ENCODE results near the gene ZNF217.
"Not testable (repeated sequence)": the region's sequence is repeated elsewhere in the genome, so short reads cannot be mapped to it uniquely, and the experiment has no call there.

ZNF217 gene

DNA sequence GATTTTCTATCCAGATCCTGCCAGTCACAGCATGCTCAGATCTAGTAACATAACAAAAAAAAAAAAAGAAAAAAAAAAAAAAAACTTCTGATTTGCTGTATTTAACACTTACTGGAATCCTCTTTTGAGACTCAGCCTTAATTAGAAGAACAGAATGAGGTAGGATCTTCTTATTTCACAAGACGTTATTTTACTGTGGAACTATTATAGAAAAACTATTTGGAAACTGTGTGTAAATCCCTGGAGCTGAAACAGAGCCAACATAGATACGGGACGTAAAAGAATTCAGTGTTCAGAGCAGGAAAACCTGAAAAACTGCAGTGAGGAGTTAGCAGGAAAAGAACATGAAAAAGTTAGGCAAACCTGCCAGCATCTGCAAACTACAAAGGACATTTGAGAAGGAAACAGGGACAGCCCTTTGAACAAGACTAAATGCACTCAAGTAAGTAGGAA, 3.4 kb upstream of the ZNF217 start:
- DNase-seq, result no peak

DNA sequence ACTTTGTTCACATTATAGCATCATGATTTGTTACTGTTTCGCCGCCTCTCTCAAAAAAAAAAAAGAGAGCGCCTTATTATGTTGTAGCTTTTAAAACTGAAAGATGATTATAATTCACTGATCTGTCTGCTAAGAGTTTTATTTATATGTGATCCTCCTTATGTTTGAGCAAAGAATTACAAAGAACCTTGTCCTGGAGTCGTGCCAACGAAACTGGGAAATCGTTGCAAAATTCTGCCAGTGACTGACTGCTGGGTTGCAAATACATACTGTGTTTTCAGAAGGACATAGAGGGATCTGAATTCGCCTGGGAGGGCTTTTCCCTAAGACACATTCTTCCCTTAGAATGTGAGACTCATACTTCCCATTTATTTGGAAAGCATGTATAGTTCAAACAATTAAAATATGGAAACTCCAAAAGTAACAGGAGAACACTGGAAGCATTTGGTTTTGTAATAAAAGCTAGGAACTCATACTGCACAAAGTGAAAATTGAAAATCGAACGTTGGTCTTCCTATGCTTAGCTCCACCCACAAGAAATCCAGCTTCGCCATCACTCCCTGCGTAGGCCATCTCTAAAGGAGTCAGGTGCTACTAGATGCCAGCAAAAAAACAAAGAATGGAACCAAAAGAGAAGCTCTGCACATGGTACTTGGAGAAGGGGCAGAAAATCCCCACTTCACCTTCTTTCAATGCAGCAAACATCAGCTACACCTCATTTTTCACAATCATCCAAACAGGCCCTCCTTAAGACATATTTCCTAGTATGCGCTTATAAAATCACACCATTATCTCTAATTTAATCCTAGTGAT, 2.8 kb upstream of the ZNF217 start:
- DNase-seq, result peak; percentile 76

DNA sequence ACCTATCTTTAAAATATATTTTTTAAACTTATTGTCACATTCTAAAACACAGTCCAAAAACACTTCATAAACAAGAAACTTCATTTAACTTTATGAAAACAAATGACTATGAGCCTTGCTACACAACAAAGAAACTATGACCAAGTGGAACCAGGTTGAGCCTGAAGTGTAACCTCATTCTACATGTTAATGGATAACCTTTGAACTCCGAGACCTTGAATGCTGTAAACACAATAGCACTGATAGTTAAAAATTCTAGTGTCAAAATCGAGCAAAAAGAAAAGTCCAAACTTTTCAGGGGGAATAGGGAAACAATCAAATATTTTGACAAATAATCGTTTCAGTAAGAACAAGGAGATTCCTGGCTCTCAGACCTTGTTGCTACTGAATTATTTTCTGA, 2.1 kb upstream of the ZNF217 start:
- not testable (repeated sequence) for DNase-seq

DNA sequence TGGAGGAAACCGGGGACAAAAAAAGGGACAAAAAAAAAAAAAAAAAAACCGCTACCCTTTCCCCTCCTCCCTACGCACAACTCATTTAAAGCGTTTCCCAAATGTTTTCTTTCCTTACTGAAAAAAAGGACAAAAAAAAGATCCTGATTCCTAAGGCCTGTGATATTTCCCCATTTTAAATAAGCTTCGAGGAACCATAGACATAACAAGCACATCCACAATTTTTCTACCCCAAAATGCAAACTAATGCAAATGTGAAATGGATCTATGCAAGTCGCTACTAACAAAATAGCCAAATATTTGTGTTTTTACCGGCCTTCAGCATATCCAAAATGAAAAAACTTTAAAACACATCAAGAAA, 1.4 kb upstream of the ZNF217 start:
- DNase-seq, result no peak

DNA sequence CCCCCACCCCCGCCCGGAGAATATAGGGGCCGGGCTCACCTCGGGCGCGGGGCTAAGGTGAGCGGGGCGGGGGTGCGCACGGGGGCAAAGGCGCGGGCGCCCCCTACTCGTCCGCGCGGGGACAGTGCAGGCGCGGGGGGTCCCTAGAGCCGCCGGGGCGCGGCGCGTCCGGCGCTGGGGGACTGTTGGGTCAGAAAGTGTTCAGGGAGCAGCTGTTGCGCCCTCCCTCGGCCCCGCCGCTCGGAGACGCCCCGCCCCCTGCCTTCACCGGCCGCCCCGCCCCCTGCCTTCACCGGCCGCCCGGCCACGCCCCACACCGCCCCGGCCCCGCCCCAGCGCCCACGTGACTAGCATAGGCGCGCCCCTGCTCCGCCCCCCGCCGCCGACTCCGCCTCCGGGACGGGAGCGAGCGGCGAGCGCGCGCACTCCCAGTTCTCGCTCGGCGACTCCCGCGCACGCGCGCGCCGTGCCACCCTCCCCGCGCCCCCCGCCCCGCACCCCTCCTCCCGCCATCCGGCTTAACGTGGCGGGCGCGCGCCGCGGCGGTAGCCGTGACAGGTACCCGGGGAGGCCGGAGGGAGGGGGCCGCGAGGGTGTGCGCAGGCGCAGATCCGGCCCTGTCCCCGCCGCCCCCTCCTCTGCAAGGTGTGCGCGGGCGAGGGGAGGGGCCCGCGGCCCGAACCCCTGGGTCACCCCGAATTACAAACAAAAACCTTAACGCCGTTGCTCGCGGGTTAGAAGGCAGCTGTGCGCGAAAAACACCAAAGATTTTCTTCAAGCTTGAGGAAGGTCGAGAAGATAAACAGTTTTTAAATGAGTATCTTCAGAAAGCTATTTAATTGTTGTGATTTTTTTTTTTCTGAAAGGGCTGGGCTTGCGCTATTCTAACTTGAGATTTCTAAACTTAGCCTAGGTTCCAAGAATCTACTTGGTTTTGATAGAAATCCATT, 704 bp upstream of the ZNF217 start:
- DNase-seq, result peak; percentile 99

DNA sequence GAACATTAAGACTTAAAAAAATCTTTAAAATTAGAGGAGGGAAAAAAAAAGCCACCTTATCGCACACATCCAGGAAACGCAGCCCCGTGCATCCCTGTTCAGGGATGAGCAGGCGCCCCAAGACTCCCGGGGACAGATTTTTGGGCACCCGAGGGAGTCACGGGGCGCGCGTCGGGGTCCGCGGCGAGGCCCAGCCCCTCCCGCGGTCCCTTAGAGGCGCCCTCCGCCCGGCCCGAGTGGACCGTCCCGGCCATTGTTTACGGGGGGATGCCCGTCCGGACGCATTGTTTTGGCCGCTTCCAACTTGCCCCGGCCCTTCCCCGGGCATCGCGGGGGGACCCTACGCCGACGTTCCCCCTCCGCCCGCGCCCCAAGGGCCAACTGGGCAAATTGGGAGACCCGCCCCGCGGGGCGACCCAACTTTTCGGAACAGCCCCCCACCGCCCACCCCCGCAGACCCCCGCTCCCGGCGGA, 610 bp downstream of the ZNF217 start:
- DNase-seq, result no peak

DNA sequence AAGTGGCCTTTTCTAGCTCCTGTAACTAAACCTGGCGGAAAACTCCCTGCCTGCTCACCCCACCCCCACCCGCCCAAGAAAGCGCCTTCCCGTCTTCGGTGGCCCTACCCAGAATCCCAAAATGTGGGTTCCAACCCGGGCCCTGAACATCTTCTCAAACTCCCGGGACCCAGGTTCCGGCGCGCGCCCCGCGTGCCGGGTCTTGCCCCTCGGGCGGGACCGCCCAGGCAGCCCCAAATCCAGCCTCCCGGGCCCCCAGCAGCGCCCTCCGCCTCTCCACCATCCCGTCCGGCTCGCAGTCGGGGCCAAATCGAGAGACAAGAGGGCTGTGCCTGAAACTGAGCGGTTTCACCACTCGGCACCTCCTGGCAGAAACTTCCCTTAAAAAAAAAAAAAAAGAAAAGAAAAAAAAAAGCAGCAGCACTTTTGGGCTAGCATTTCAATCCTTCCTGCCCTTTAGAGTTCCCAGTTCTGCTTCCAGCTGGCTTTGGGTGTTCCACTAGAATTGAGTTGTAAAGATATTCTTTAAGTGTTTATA, 1.1 kb downstream of the ZNF217 start:
- DNase-seq, result not testable (repeated sequence)

DNA sequence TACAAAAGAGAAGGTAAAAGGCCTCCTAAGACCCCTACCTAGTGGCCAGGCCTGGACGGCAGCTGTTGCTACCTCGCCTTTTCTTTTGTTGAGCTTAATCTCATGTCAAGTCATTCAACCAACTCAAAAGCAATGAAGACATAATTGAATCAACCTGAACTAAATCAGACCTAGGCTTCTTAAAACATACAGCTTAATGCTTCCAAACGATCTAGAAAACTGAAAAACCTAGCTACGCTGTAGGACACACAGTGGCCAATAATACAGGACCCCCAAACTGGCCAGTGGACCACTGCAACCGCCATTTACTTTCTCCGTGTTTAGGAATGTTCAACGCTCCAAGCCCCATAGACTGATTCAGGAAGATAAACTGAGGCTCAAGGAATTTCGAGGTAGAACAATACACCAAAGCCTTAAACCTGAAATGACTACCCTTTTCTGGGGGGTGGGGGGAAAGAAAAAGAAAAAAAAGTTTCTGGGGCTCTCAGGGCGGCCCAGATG, 1.6 kb downstream of the ZNF217 start:
- not testable (repeated sequence) for DNase-seq

DNA sequence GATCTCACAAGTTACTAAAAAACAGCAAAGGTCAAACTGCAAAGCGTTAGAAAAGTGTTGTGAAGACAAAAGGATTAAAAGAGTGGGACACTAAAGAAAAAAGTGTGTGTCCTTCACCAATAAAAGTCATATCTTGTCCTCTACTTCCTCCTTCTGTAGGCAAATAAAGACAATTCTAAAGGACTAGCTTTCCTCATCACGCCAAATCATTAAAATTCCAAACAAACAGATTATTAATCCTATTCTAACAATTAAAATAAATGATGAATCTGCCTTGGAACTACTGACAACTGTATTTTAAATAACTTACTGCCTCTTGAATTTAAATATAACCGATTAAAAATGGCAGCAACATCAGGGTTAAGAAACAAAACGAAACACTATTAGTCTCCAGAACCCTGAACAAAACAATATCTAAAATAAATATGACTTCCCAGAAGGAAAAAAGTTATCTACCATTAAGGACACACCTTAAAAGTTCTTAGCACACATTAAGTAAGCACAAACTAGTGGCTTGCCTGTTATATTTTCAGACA, 2.4 kb downstream of the ZNF217 start:
- DNase-seq, result not testable (repeated sequence)

DNA sequence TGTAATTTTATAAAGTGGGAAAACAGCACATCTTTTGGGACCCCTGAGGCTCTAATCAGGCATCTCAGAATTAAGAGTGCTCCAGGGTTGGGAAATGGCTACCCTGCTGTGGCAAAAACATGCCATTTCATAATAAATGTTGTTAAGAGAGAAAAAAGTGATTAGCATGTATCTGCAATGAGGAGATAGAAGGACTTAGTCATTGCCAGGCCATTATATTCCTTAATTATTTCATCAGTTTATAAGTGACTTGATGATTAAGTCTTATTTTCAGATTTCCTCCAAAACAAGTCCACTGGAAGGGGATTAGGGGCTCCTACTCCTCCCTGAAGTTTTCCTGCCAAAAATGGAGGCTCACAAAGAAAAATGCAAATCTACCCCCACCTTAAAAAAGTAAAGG, 3.0 kb downstream of the ZNF217 start:
- not testable (repeated sequence) for DNase-seq

DNA sequence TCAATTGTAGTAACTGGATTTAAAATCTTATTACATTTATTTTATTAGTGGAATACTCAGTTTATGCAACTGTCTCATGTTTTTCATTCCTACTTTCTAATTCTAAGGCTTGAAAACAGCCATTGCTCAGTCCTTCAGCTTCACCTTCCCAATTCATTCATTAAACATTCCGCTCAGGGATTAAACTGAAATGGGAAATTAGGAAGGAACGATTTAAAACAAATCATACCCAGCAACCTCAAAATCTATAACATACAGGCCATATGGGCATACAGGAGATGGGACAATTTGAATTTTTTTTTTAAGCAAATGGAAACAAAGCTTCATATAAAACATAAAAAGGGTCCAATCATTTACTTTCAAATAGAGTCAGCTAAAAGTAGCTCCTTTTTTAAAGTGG, 3.5 kb downstream of the ZNF217 start:
- DNase-seq, result not testable (repeated sequence)

DNA sequence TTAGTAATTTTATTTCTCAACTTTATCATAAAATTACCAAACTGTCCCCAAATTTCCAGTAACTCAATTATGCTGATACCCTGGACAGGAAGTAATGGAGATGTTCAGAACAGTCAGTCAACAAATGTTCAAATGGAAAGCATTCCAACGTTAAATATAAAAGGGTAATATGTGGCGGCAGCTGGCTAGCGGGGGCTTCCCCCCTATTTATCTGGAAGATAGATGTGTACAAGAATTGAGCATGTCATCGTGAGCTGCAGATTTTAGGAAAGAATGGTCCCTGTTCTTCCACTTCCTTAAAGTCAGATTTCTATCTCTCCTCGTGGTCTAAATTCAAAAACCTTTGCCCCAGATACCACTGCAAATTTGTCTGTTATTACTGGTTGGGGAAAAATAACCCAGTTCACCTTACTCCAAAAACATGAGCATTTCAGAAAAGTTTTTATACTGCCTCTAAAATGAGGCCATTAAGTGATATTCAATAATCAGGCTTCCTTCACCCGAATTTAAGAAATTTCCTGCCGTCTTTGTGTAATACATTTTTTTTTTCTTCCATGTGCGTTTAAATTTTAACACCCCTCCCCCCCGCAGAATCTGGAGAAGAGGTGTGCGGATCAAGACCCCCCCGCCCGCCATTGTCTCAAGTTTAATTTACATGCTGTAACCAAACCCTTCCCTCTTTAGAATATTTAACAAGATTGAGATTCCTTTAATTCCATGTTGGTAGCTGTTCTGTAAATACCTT, 4.1 kb downstream of the ZNF217 start:
- DNase-seq, result not testable (repeated sequence)

DNA sequence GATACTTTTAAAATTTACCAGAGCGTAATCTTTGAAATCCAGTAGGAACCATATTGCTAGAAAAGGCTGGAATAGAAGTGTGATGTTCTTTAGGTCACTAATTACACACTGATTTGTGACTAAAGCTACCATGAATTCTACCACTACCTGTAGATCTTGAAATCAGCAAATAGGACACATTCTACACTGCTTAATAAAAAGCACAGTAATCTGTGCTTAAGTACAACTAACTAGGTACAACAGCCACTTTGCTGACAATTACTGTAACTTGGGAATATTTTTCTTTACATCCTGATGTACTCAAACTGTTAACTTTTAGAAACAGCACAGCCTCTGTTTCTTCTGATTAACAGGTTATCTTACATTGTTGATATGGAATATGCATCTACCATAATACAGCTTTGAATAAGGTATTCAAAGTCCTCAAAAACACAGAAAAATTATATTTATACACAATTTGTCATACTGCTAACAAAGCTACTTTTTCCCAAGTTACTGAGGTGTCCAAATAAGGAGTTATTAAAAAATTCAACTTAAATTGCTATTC, 6.4 kb downstream of the ZNF217 start:
- not testable (repeated sequence) for DNase-seq

DNA sequence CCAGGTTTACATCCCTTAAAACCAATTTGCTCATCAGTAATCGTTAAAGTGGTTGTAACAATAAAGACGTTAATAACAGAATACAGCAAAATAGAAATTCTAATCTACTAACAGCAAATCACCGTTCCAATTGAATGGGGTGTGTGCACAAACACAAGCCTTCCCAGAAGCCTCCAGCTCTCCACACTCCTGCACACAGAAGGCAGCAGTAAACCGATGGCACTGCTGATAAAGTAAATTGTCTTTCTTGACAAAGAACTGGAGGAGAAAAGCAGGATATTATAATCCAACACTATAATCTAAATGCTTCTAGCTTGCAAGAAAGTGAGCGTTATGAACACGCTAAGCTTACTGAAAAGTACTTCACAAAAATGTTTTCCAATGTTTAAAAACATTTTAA, 7.0 kb downstream of the ZNF217 start:
- no peak for DNase-seq

DNA sequence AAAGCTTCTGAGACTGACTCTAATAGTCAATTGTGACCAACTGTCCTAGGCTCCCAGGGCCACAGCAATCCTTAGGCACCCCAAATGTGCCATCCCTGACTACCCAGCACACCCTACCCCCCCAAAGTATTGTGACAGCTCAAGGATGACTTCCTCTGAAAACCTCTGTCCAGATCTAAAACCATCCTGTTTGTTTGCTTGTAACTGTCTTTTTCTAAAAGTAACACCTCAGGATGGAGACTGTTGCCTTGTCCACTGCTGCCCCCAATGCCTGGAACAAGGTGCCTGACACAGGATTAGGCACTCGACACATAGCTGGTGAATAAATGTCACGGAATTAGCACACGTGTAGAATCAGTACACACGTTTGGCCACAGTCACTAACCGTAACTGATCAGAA, 7.7 kb downstream of the ZNF217 start:
- not testable (repeated sequence) for DNase-seq

DNA sequence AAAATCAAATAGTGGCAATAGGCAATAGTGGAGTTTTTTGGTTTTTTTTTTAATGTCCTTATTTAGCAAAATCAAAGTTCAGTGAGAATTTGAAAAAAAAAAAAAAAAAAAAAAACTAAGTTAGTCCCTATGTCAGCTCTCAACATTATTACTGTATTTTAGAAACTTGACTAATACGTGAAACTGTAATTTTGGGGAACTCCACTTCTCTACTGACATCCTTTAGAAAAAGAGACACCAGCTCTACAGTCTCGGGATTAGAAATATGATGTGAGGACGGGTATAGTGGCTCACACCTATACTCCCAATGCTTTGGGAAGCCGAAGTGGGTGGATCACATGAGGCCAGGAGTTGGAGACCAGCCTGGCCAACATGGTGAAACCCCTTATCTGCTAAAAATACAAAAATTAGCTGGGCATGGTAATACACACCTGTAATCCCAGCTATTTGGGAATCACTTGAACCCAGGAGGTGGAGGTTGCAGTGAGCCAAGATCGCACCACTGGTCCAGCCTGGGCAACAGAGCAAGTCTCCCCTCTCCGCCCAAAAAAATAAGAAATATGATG, 8.6 kb downstream of the ZNF217 start:
- DNase-seq, result not testable (repeated sequence)

DNA sequence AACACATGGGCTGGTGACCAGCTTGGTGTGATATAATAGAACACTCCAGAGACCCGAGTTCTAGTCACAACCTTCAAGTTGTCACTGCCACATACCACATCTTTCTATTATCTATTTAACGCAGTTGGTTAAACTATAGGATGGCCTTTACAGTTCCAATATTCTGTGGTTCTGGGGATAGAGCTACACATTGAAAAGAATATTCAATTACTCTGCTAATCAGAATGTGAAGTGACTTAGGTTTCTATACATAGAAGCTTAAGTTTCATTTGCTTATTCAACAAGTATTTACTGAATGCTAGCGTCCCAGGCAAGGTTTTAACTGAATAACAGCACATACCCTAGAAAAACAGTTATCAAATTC, 9.1 kb downstream of the ZNF217 start:
- not testable (repeated sequence) for DNase-seq

DNA sequence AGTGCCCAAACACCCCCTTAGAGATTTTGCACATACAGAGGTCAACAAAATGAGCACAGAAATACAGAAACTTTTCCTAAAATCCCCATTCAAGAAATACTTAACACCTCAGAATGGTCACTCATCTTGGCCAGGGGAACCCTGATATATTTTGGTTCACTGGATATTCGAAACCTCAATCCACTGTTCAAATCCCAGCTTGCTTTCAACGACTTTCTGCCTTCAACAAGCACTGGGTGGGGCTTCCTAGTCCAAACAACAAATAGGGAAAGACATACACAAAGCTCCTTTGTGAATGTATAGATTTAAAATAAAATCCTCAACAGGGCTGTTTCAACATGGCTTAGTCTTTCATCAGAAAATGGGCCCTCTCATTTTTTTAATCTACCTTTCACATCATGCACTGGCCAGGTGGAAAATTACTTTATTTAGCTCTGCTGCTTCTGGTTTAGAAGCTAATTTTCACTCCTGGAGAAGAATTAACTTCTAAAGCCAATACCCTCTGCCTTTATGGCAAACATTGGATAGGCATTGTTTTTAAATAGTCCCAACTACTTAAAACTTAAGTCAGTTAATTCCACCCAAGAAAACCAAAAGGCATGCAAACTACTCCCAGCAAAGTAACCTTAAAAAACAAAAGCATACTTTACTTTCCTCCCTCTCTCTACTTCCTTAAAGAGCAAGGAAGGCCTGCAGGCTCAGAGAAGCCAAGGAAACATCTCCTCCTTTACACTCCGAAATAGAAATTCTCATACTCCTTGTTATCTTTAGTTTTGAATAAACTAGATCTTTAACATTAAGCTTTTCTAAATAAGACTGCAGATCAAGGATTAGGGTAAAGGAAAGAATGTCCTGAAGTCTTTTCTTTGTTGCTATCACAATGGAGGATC, 9.7 kb downstream of the ZNF217 start:
- not testable (repeated sequence) for DNase-seq

DNA sequence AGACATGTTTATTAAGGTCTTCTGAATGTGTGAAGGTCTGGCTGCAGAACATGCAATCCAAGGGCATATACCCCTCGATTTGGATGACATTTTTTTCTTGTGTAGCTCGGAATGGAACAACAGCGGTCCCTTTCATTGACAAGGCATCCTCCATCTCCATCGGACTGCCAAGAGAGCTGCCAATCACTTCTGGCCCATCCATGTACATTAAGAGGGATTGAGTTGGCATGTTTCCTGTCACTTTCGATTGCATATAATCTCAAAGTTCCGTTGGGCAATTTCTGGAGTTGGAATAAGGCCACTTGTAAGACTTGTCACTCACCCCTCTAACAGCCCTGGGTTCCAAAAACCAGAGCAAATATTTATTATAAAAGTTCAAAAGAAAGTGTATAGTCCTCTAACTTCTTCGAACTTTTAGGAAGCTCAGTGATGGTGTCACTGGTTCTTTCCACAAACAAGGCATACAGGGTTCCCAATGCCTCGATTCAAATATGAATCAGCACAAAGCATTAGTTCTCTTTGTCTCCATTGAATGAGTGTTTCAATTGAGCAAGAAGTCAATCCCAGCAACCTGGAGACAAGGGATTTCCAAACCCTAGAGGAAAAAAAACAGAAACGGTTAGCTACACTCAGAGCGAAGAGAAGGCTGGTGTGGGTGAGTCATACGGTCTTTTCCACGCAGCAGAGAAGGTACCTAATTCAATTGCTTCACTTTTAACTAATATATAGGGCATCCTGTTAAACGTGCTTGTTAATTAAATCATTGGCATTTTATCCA, 10.9 kb downstream of the ZNF217 start:
- no peak for DNase-seq

DNA sequence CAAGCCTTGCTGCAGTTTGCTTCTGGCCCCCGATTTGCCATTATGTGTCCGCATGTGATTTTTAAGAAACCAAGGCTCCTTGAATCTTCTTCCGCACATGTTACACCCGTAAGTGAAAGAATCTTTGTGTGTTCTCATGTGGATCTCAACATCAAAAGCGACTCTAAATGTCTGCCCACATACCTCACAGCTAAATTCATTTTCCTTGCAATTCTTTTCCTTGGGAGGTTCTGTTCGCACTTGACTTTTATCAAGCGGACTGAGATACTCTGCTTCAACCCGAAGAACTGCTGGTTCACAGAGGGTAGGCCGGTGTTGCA, 11.4 kb downstream of the ZNF217 start:
- DNase-seq, result no peak
